Glutamatergic neuron (in vitro differentiated cells): ENCODE results near the gene PTBP3. TPM values are rescaled to one million over a fixed set of nuclear protein-coding genes. Genes with fewer than 3 reads are reported as not detected.

ENCODE experiments used
- total RNA-seq: library from RNA; stranded (reverse); fragmentation: NEBNext Ultra II Directional; extraction: Animal tissue kit (Norgen Biotek cat#: 25700); gene quantifications from one replicate; pipeline ENCODE4 v1.2.1, GENCODE V29; 2021; ENCODE audit not compliant: unreplicated experiment

Gene PTBP3
- total RNA-seq, 1 donor from 2014 or later: 48.6 TPM

Other genes with a start within 250 kb of the PTBP3 start
- gene SUSD1, start 158.3 kb downstream of the PTBP3 start, total RNA-seq: 19.9 TPM
- gene HSDL2, start 46.5 kb upstream of the PTBP3 start, total RNA-seq: 4.8 TPM
- 48.6 TPM for gene KIAA1958, start 153.2 kb upstream of the PTBP3 start, total RNA-seq